DND-41 (cell line): ENCODE data around the gene TUBB2B.

Source experiments
- ATAC-seq: fragments of 200-7000 bp; cut with Tn5 transposase; 3 replicates; pipeline ENCODE4 v1.9.1; 2021; ENCODE audit warnings: low read depth; ENCODE audit not compliant: insufficient read depth
- DNase-seq: peaks from one replicate; pipeline ENCODE4 v3.0.0-alpha.2; 2020
- H2AFZ ChIP-seq: 2 replicates; pipeline ENCODE4 v1.6.0; 2012; ENCODE audit warnings: low read depth, low read length
- H3K27ac ChIP-seq: 2 replicates; pipeline ENCODE4 v1.5.1; 2012; ENCODE audit warnings: low read length, inconsistent platforms
- H3K27me3 ChIP-seq: fragments of 200-600 bp; sonication (generic); 2 replicates; pipeline ENCODE4 v1.6.0; 2012; ENCODE audit warnings: low read length, mild to moderate bottlenecking, inconsistent platforms; ENCODE audit not compliant: insufficient read depth, poor library complexity
- H3K36me3 ChIP-seq: 2 replicates; pipeline ENCODE4 v1.5.1; 2012; ENCODE audit warnings: low read length, inconsistent platforms; ENCODE audit not compliant: insufficient read depth
- H3K4me1 ChIP-seq: 2 replicates; pipeline ENCODE4 v1.5.1; 2012; ENCODE audit warnings: mild to moderate bottlenecking, low read length; ENCODE audit not compliant: insufficient read depth
- H3K4me2 ChIP-seq: 2 replicates; pipeline ENCODE4 v1.6.0; 2012; ENCODE audit warnings: mild to moderate bottlenecking, moderate library complexity, low read length, inconsistent platforms; ENCODE audit not compliant: insufficient read depth
- H3K4me3 ChIP-seq, 2 experiments: fragments of 200-600 bp in 1 of 2; shearing (Covaris generic) in 1 of 2; 2 replicates each; pipeline ENCODE4 v1.5.1; 2012 to 2016; ENCODE audit warnings: inconsistent platforms in 2 of 2, low read length in 2 of 2, mild to moderate bottlenecking in 2 of 2, low read depth in 1 of 2, moderate library complexity in 1 of 2
- H3K79me2 ChIP-seq: 2 replicates; pipeline ENCODE4 v1.6.0; 2012; ENCODE audit warnings: low read length, inconsistent platforms; ENCODE audit not compliant: insufficient read depth
- H3K9ac ChIP-seq: 2 replicates; pipeline ENCODE4 v1.6.0; 2012; ENCODE audit warnings: low read depth, mild to moderate bottlenecking, inconsistent platforms, low read length, moderate library complexity
- H3K9me3 ChIP-seq: 2 replicates; pipeline ENCODE4 v1.5.1; 2012; ENCODE audit warnings: low read length, moderate library complexity, mild to moderate bottlenecking, inconsistent platforms; ENCODE audit not compliant: insufficient read depth, severe bottlenecking
- H4K20me1 ChIP-seq: 2 replicates; pipeline ENCODE4 v1.6.0; 2012; ENCODE audit warnings: low read length; ENCODE audit not compliant: insufficient read depth
- CTCF ChIP-seq: IDR thresholded peaks from 2 replicates; pipeline ENCODE4 v1.5.1; 2012; ENCODE audit warnings: borderline replicate concordance, low read length, moderate library complexity, mild to moderate bottlenecking; ENCODE audit not compliant: poor library complexity, severe bottlenecking; ENCODE audit errors: extremely low read depth
- EZH2 ChIP-seq: IDR thresholded peaks from 3 replicates; pipeline ENCODE4 v1.6.1; 2012; ENCODE audit warnings: borderline replicate concordance, low read depth, mild to moderate bottlenecking, moderate library complexity, low read length, inconsistent platforms; ENCODE audit not compliant: severe bottlenecking

TUBB2B gene

GRCh38 chr6:3228771-3229565, 1.5 kb upstream of the TUBB2B start:
- H3K79me2 ChIP-seq = no peaks in the 10 kb centered on the region
- no peak overlapping the region for H3K27ac ChIP-seq
- no peaks in the 10 kb centered on the region for H4K20me1 ChIP-seq
- no peak overlapping the region for H3K4me3 ChIP-seq
- H3K4me1 ChIP-seq = no peaks in the 10 kb centered on the region
- ATAC-seq (no peak), DNase-seq (no peak)
- H3K27me3 ChIP-seq = peaks cover 7% of the 10 kb centered on the region
- no peak overlapping the region for H3K4me2 ChIP-seq
- H2AFZ ChIP-seq = no peak overlapping the region
- TF ChIP-seq EZH2 = no peak
- TF ChIP-seq CTCF = no peak
- H3K9ac ChIP-seq = no peak overlapping the region
- H3K36me3 ChIP-seq = no peaks in the 10 kb centered on the region
- H3K9me3 ChIP-seq = no peaks in the 10 kb centered on the region

- Histone ChIP-seq H3K79me2 (no peaks in the 10 kb centered on the region), H3K27ac (no peak overlapping the region), H2AFZ (no peak overlapping the region), H4K20me1 (no peaks in the 10 kb centered on the region), H3K4me2 (no peak overlapping the region), H3K4me3 (no peak overlapping the region), H3K36me3 (no peaks in the 10 kb centered on the region), H3K9ac (no peak overlapping the region), H3K4me1 (no peaks in the 10 kb centered on the region), H3K27me3 (peaks cover 9% of the 10 kb centered on the region), H3K9me3 (no peaks in the 10 kb centered on the region)
- ATAC-seq (no peak), DNase-seq (no peak)
- TF ChIP-seq CTCF (no peak), EZH2 (no peak)
Observed at GRCh38 chr6:3228046-3228671, 706 bp upstream of the TUBB2B start.

GRCh38 chr6:3226481-3227362, 731 bp downstream of the TUBB2B start:
- Histone ChIP-seq H3K4me2 (no peak overlapping the region), H3K4me1 (no peaks in the 10 kb centered on the region), H4K20me1 (no peaks in the 10 kb centered on the region), H3K9me3 (no peaks in the 10 kb centered on the region), H2AFZ (no peak overlapping the region), H3K27me3 (peaks cover 9% of the 10 kb centered on the region), H3K79me2 (no peaks in the 10 kb centered on the region), H3K4me3 (no peak overlapping the region), H3K9ac (no peak overlapping the region), H3K36me3 (no peaks in the 10 kb centered on the region), H3K27ac (no peak overlapping the region)
- no peak for DNase-seq
- TF ChIP-seq EZH2 = no peak
- TF ChIP-seq CTCF = no peak
- ATAC-seq = no peak
